Gastrocnemius medialis (tissue), 4 donors: Measurements from ENCODE around the gene VEZF1. TPM values are rescaled to one million over a fixed set of nuclear protein-coding genes. Genes with fewer than 3 reads are reported as not detected.

Source experiments
- ATAC-seq, 2 donors: fragments of 150-250 bp; one replicate each; pipeline ENCODE4 v1.9.1; 2016
- DNase-seq, 2 donors: peaks; one replicate each; pipeline ENCODE4 v3.0.0-alpha.2; 2019
- H3K27ac ChIP-seq, 4 donors: fragments of 200-600 bp; sonication (generic); 1 replicate in 1 of 4; 2 replicates in 3 of 4; pipeline ENCODE4 v1.5.1; 2016 to 2018; ENCODE audit warnings: mild to moderate bottlenecking in 2 of 4, moderate library complexity in 1 of 4
- H3K27me3 ChIP-seq, 3 donors: fragments of 200-600 bp; sonication (generic) in 2 of 3; 1 replicate in 1 of 3; 2 replicates in 2 of 3; pipeline versions ENCODE4 v1.5.1 to v1.6.0; 2016 to 2019; ENCODE audit warnings: mild to moderate bottlenecking in 1 of 3, moderate library complexity in 1 of 3
- H3K36me3 ChIP-seq, 2 donors: fragments of 200-600 bp; sonication (generic) in 1 of 2; one replicate each; pipeline ENCODE4 v1.5.1; 2017 to 2018
- H3K4me1 ChIP-seq, 2 donors: fragments of 200-600 bp; sonication (generic) in 1 of 2; one replicate each; pipeline ENCODE4 v1.5.1; 2016 to 2017; ENCODE audit warnings: mild to moderate bottlenecking in 2 of 2
- H3K4me3 ChIP-seq, 4 donors: fragments of 200-600 bp; sonication (generic) in 3 of 4; 1 replicate in 1 of 4; 2 replicates in 3 of 4; pipeline ENCODE4 v1.5.1; 2016 to 2019; ENCODE audit warnings: mild to moderate bottlenecking in 2 of 4
- H3K9me3 ChIP-seq, 3 donors: fragments of 200-600 bp; sonication (generic) in 2 of 3; 1 replicate in 1 of 3; 2 replicates in 2 of 3; pipeline ENCODE4 v1.5.1; 2016 to 2019
- POLR2A ChIP-seq, 2 donors: fragments of 450-650 bp; IDR thresholded peaks; one replicate each; pipeline ENCODE4 v1.6.1; 2017; ENCODE audit warnings: antibody characterized with exemption in 2 of 2, mild to moderate bottlenecking in 2 of 2, moderate library complexity in 2 of 2
- in situ Hi-C, 4 donors: fragments of 200-750 bp; cut with MboI; loops; one replicate each; pipeline versions ENCODE4 v1.15.0 to v1.8.0; 2017; ENCODE audit warnings: low sequenced_read_pairs in 4 of 4
- intact Hi-C: fragments of 100-400 bp; cut with DNase I; formaldehyde crosslinking; loops from one replicate; pipeline ENCODE4 v1.15.1; 2023; ENCODE audit warnings: low total_unique reads
- total RNA-seq, 4 donors: library from RNA; depleted of rRNA; stranded (reverse); fragments of >200 nt; gene quantifications; one replicate each; pipeline versions ENCODE4 v1.1.0 to v1.2.3, GENCODE V29; 2016
- TF ChIP-seq, protein P1 (sequence below), 5 experiments: fragments of 450-650 bp in 3 of 5; fragments of 200-600 bp in 2 of 5; sonication (generic) in 2 of 5; IDR thresholded peaks in 4 of 5; conservative IDR thresholded peaks in 1 of 5; 1 replicate in 4 of 5; 2 replicates in 1 of 5; pipeline ENCODE4 v1.5.1; 2016 to 2019; ENCODE audit warnings: antibody characterized with exemption in 5 of 5, mild to moderate bottlenecking in 3 of 5, moderate library complexity in 3 of 5

The VEZF1 gene, protein sequence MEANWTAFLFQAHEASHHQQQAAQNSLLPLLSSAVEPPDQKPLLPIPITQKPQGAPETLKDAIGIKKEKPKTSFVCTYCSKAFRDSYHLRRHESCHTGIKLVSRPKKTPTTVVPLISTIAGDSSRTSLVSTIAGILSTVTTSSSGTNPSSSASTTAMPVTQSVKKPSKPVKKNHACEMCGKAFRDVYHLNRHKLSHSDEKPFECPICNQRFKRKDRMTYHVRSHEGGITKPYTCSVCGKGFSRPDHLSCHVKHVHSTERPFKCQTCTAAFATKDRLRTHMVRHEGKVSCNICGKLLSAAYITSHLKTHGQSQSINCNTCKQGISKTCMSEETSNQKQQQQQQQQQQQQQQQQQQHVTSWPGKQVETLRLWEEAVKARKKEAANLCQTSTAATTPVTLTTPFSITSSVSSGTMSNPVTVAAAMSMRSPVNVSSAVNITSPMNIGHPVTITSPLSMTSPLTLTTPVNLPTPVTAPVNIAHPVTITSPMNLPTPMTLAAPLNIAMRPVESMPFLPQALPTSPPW
- total RNA-seq, result 100 to 1,000 TPM in 3 of 4 donors, 10 to 100 TPM in 1; 99.9 to 137 (median 106) TPM

GRCh38 chr17:57987581-57988300 lies at the start of gene VEZF1:
TSS of gene VEZF1 (minus strand) at chr17:57988254. CDS start at chr17:57988111, 143 bp downstream.
- Histone ChIP-seq H3K9me3 (no peaks in the 10 kb centered on the region), H3K36me3 (peaks cover 0 to under 1% of the 10 kb centered on the region in 2 donors), H3K4me1 (peaks cover 72 to 83% of the 10 kb centered on the region in 2 donors), H3K27me3 (no peaks in the 10 kb centered on the region), H3K27ac (peak within 1 kb of the TSS; percentile 95 to 99 (median 98)), H3K4me3 (peak within 1 kb of the TSS; percentile 67 to 92 (median 81))
- in situ Hi-C loops, result loop anchor here in 2 of 4 donors (25.0 kb wide), 3 partner anchors 400 to 900 kb away; partner anchors contain the start of genes AKAP1 (in 1 of the 2) and MSI2 (in 1 of the 2)
- ATAC-seq, result peak; percentile 62 to 67
- intact Hi-C loops, result loop anchor here (2.0 to 5.0 kb wide), 5 partner anchors 19 to 900 kb away; partner anchors contain the start of genes AKAP1, CUEDC1, MRPS23 and SRSF1
- TF ChIP-seq, protein P1, sequence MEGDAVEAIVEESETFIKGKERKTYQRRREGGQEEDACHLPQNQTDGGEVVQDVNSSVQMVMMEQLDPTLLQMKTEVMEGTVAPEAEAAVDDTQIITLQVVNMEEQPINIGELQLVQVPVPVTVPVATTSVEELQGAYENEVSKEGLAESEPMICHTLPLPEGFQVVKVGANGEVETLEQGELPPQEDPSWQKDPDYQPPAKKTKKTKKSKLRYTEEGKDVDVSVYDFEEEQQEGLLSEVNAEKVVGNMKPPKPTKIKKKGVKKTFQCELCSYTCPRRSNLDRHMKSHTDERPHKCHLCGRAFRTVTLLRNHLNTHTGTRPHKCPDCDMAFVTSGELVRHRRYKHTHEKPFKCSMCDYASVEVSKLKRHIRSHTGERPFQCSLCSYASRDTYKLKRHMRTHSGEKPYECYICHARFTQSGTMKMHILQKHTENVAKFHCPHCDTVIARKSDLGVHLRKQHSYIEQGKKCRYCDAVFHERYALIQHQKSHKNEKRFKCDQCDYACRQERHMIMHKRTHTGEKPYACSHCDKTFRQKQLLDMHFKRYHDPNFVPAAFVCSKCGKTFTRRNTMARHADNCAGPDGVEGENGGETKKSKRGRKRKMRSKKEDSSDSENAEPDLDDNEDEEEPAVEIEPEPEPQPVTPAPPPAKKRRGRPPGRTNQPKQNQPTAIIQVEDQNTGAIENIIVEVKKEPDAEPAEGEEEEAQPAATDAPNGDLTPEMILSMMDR (IDR thresholded peaks at IDR 0.05 in 4 of 5, conservative IDR thresholded peaks at IDR 0.05 in 1 of 5), result no peak
- TF ChIP-seq POLR2A (IDR thresholded peaks at IDR 0.05), result peak; percentile 67 to 87
- peak; percentile 56 to 75 for DNase-seq

DNA sequence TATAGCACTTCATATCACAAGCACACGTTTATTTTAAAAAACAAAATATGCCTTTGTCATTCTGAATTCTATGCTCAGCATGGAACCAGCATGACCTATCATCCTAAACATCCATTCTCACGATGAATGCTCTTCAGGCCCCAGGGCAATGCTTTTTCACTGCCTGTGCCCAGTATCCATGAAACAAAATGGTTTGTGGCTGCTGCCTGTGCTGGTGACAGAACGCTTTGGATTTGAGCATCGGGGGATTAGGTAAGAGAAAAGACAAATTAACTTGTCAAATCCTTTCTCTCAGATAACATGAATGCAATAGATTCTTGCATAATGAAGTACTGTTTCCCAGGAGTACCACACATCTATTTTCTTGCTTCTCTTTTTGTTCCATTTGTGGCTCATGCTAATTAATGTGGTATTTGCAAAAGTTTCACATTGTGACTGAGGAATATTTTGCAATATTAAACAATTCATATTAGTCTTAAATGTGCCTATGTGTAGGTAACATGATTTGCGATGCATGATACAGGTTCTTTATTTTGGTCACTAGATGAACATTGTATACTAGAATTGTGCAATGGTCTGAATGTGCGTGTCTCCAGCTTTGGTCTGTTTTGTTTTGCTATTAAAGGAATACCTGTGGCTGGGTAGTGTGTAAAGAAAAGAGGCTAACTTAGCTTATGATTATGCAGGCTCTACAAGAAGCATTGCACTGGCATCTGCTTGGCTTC lies 44.8 kb upstream of the VEZF1 start:
- TF ChIP-seq, protein P1 (IDR thresholded peaks at IDR 0.05 in 4 of 5, conservative IDR thresholded peaks at IDR 0.05 in 1 of 5), result no peak
- TF ChIP-seq POLR2A (IDR thresholded peaks at IDR 0.05), result no peak
- H3K36me3 ChIP-seq, result no peaks in the 10 kb centered on the region
- ATAC-seq (no peak), DNase-seq (no peak)
- no peaks in the 10 kb centered on the region for H3K4me1 ChIP-seq
- no peaks in the 10 kb centered on the region for H3K27me3 ChIP-seq
- H3K4me3 ChIP-seq, result no peak overlapping the region
- no peak overlapping the region for H3K27ac ChIP-seq
- no peaks in the 10 kb centered on the region for H3K9me3 ChIP-seq
- in situ Hi-C loops (no loop called here), intact Hi-C loops (no loop called here)

GRCh38 chr17:58028578-58028977 lies 40.5 kb upstream of the VEZF1 start:
- Histone ChIP-seq H3K27ac (no peak overlapping the region), H3K36me3 (no peaks in the 10 kb centered on the region), H3K4me3 (no peak overlapping the region), H3K27me3 (no peaks in the 10 kb centered on the region), H3K4me1 (no peaks in the 10 kb centered on the region), H3K9me3 (no peaks in the 10 kb centered on the region)
- intact Hi-C loops, result no loop called here
- in situ Hi-C loops, result no loop called here
- DNase-seq (no peak), ATAC-seq (no peak)
- TF ChIP-seq POLR2A (IDR thresholded peaks at IDR 0.05), result no peak
- TF ChIP-seq, protein P1 (IDR thresholded peaks at IDR 0.05 in 4 of 5, conservative IDR thresholded peaks at IDR 0.05 in 1 of 5), result no peak

GRCh38 chr17:58020401-58020800 lies 32.3 kb upstream of the VEZF1 start:
- H3K9me3 ChIP-seq, result no peaks in the 10 kb centered on the region
- intact Hi-C loops (no loop called here), in situ Hi-C loops (loop anchor here in 1 of 4 donors (25.0 kb wide), 1 partner anchor 92 kb away; no protein-coding TSS in a partner anchor)
- DNase-seq, result no peak
- ATAC-seq, result no peak
- no peak for TF ChIP-seq POLR2A (IDR thresholded peaks at IDR 0.05)
- TF ChIP-seq, protein P1 (IDR thresholded peaks at IDR 0.05 in 4 of 5, conservative IDR thresholded peaks at IDR 0.05 in 1 of 5), result no peak
- no peaks in the 10 kb centered on the region for H3K27me3 ChIP-seq
- H3K36me3 ChIP-seq, result no peaks in the 10 kb centered on the region
- no peak overlapping the region for H3K27ac ChIP-seq
- H3K4me3 ChIP-seq, result no peak overlapping the region
- H3K4me1 ChIP-seq, result no peaks in the 10 kb centered on the region
